Activated T-cell treated with anti-CD3 and anti-CD28 coated beads, Interleukin-2, amount 50 U/mL, for 24 hours (primary cell): ENCODE measurements around the gene BCL2A1.
"Not testable (repeated sequence)": the region's sequence is repeated elsewhere in the genome, so short reads cannot be mapped to it uniquely, and the experiment has no call there.

Experiments used
- DNase-seq: peaks from one replicate; pipeline ENCODE4 v3.0.0-alpha.2; 2020
- H3K27ac Mint-ChIP-seq: 2 replicates; pipeline ENCODE4 v1.8.0; 2020; ENCODE audit warnings: mild to moderate bottlenecking, mixed read lengths
- H3K27me3 Mint-ChIP-seq: 2 replicates; pipeline ENCODE4 v1.8.0; 2020; ENCODE audit warnings: mixed read lengths
- H3K36me3 Mint-ChIP-seq: 2 replicates; pipeline ENCODE4 v1.8.0; 2020; ENCODE audit warnings: low read depth, mixed read lengths
- H3K4me1 Mint-ChIP-seq: 2 replicates; pipeline ENCODE4 v1.8.0; 2020; ENCODE audit warnings: low read depth, mixed read lengths
- H3K4me3 Mint-ChIP-seq: 2 replicates; pipeline ENCODE4 v1.8.0; 2020; ENCODE audit warnings: mild to moderate bottlenecking, moderate library complexity, mixed read lengths
- H3K9me3 Mint-ChIP-seq: 2 replicates; pipeline ENCODE4 v1.8.0; 2020; ENCODE audit warnings: mixed read lengths

BCL2A1 gene

DNA sequence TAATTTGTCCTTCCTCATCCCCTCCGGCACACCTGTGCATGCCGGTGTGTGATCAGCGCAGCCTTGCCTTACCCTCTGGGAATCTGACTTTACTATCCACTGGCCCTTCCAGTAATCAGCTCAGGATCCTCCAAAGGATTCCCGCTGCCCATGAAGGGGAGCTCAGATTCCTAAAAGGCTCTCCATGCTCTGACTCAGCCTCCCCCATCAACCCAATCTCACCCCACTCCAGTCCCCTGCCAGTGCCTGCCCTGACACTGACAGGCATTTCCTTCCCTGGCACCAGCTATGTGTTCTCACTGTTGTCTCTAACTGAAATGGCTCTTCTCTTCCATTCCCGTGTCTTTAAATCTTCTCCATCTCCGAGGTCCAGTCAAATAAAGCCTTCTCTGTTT lies 7.3 kb upstream of the BCL2A1 start:
- Mint-ChIP-seq H3K4me1 (peaks cover 47% of the 10 kb centered on the region), H3K4me3 (no peak overlapping the region), H3K27ac (peak overlapping the region; percentile 78), H3K36me3 (no peaks in the 10 kb centered on the region), H3K9me3 (no peaks in the 10 kb centered on the region), H3K27me3 (no peaks in the 10 kb centered on the region)
- no peak for DNase-seq

DNA sequence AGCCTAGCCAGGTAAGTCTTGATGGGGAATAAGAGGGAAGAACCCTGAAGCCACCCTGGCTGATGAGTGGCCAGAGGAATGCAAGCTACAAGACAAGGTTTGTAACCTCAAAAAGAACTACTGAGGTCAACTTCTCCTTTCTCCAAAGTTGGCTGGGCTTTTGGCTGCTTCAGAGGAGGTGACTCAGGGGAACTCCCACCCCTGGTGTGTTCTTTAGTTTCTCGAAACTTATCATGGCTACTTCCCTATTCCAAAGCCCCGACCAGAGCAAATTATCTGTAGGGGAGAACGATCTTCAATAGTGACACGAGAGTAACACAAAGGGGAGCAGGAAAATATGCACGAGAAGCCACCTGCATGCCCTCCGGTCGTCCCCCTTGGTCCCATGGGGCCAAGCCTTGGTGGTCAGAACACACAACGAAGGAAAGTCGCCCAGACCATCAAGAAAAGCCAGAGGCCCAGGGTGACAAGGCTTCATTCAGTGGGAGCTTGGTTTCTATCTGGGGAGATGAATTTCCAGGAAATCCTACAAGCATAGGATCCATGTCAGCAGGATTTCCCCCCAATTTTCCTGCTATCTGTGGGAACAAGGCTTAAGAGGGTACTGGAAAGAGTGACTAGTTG lies 6.5 kb upstream of the BCL2A1 start:
- Mint-ChIP-seq H3K4me1 (peaks cover 52% of the 10 kb centered on the region), H3K27me3 (no peaks in the 10 kb centered on the region), H3K27ac (peak overlapping the region; percentile 70), H3K4me3 (no peak overlapping the region), H3K9me3 (no peaks in the 10 kb centered on the region), H3K36me3 (no peaks in the 10 kb centered on the region)
- DNase-seq, result no peak

DNA sequence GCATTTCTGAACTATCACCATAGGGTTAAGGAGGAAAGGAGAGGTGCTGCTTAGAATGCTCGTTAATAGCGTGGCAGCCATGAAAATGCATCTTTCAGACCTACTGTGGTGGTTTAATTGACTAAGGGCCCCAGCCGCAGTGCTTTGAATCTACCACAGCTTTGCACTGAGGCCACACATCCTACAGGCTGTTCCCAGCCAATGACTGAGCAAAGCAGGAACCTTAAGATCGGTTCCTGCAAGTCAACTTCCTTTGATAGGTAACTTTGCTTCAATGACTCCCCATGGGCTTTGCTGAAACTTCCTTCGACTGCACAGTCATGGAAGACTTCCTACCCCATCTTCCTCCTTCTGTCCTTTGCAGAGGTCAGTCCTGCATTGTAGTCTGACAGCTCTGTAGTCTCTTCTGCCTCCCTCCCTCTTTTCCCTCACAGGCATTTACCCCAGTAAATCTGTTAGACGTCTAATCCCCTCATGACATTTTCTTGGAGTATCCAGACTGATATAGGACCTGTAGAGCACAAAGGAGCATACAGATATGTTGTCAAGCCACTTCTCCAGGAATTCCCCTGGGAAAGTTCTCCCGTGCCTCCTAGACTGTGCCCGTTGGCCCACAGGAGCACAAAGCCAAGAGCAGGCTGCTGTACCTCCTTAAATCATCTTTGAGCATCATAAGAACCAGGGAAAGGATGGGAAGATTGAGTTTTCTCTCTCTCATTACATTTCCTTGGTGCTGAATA lies 2.6 kb upstream of the BCL2A1 start:
- Mint-ChIP-seq H3K36me3 (peaks cover 13% of the 10 kb centered on the region), H3K9me3 (peaks cover 5% of the 10 kb centered on the region), H3K27ac (peak overlapping the region; percentile 94), H3K4me1 (peaks cover 48% of the 10 kb centered on the region), H3K4me3 (peak overlapping the region; percentile 42), H3K27me3 (no peaks in the 10 kb centered on the region)
- peak; percentile 50 for DNase-seq

DNA sequence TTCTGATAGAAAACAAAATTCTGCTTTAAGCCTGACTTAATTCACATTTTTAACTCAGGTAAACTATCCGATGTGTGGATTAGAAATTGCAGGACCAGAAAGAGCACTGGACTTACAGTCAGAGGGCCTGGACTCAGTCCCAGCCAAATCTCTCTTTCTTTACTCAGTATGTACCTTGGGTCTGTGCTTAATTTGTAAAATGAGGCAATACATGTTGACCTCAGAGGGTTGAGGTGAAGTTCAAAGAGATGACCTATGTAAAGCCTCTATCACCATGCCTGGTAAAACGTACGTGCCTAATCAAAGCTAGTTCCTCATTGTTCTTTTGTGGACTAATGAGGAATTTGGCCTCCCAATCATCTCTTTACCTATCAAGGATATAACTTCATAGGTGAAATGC lies 1.9 kb upstream of the BCL2A1 start:
- H3K27me3 Mint-ChIP-seq, result no peaks in the 10 kb centered on the region
- H3K36me3 Mint-ChIP-seq, result peaks cover 21% of the 10 kb centered on the region
- H3K9me3 Mint-ChIP-seq, result peaks cover 5% of the 10 kb centered on the region
- peaks cover 47% of the 10 kb centered on the region for H3K4me1 Mint-ChIP-seq
- DNase-seq, result no peak
- H3K4me3 Mint-ChIP-seq, result peak overlapping the region; percentile 42
- peak overlapping the region; percentile 94 for H3K27ac Mint-ChIP-seq

DNA sequence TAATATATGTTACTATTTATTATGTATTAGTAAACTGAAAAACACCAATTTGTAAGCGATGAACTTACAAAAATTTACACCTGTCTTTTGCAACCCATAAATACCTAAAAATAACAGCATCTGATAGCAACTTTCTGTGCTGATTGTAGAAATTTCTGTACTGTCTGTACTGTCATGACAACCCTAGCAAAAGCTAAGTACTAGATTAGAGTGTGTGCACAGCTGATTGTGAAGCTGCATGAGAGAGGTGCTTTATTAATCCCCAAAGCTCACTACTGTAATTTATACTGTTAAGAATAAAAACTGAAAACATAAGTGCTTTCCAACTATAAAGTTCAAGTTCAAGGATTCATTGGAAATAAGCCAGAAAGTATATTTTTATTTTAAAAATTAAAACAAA lies 815 bp downstream of the BCL2A1 start:
- Mint-ChIP-seq H3K4me1 (peaks cover 58% of the 10 kb centered on the region), H3K27me3 (no peaks in the 10 kb centered on the region), H3K36me3 (peaks cover 45% of the 10 kb centered on the region), H3K4me3 (peak overlapping the region; percentile 93), H3K27ac (peak overlapping the region; percentile 99), H3K9me3 (peaks cover 5% of the 10 kb centered on the region)
- no peak for DNase-seq

DNA sequence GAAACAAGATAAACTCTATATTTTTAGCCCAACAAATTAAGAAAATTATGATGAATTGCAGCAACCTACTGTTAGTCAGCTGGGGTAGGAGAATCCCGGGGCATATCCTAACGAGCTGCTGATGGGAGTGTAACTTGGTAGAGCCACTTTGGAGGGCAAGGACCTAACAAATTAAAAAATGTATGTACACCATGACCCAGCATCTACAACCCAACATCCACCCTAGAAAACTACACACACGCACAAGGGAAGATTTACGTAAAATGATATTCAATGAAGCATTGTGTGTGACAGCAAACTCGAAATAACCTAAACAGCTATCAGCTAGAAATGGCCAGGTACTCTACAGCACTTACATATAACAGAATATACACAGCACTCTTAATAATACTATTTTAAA lies 1.9 kb downstream of the BCL2A1 start:
- peaks cover 55% of the 10 kb centered on the region for H3K36me3 Mint-ChIP-seq
- peak overlapping the region; percentile 93 for H3K4me3 Mint-ChIP-seq
- H3K9me3 Mint-ChIP-seq, result peaks cover 7% of the 10 kb centered on the region
- H3K27ac Mint-ChIP-seq, result peak overlapping the region; percentile 99
- no peak for DNase-seq
- no peaks in the 10 kb centered on the region for H3K27me3 Mint-ChIP-seq
- H3K4me1 Mint-ChIP-seq, result peaks cover 66% of the 10 kb centered on the region

DNA sequence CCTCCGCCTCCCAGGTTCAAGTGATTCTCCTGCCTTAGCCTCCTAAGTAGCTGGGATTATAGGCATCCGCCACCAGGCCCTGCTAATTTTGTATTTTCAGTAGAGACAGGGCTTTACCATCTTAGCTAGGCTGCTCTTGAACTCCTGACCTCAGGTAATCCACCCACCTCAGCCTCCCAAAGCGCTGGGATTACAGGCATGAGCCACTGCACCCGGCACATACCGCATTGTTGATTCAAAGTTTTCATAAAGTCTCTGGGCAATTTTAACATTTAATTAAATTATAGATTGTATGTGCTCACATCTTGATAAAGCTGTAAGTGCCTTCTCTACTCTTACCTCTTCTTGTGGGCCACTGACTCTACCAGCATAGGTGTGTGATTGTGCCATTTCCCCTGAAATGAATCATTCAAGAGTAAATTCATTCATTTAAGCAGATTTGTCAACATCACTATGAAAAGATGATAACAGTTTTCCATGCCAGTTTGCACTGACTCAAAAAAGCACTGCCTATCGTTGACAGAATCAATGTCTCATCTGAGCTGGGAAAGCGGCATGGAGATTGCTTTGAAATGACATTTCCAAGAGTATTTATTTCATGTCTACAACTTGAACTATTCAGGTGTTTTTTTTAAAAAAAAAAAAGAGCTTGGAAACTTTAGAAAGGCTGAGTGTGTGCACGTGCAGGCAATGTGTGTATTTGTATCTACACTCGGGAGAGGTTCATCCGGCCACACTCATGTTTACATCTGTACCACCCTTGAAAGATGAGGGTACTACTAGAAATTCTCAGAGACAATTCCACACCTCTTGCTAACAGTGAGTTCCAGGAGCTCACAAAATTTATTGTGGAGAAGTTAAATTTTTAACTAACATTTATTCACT lies 3.5 kb downstream of the BCL2A1 start:
- peak; percentile 58 for DNase-seq

DNA sequence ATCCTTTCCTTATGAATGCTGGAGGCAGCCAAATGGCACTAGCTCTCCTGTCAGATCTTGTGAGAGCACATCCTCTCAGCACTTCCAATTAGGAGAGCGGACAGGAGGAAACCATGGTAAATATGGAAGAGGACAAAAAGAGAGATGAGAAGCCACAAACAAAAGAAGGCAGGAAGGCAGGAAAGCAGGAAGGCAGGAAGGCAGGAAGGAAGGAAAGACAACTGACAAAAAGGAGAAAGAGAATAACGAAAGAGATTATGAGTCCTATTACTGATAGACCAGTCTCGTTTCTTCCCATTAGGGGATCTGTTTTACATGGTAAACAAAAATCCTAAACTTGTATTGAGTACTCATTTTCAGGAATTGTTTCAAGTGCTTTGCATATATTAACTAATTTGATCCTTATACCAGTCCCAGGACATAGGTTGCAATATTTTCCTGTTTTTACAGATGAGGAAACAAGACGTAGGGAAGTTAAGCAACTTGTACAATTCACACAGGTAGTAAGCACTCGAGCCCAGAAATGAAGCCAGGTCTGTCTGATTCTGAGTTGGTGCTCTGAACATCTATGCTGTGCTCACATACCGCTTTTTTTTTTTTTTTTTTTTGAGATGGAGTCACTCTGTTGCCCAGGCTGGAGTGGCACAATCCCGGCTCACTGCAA lies 4.2 kb downstream of the BCL2A1 start:
- H3K27me3 Mint-ChIP-seq, result no peaks in the 10 kb centered on the region
- no peak for DNase-seq
- peaks cover 73% of the 10 kb centered on the region for H3K36me3 Mint-ChIP-seq
- peaks cover 63% of the 10 kb centered on the region for H3K4me1 Mint-ChIP-seq
- peak overlapping the region; percentile 99 for H3K27ac Mint-ChIP-seq
- H3K4me3 Mint-ChIP-seq, result peak overlapping the region; percentile 93
- peaks cover 9% of the 10 kb centered on the region for H3K9me3 Mint-ChIP-seq

More for the DNA sequence above, 3.5 kb downstream of the BCL2A1 start:
- Mint-ChIP-seq H3K4me1 (peaks cover 62% of the 10 kb centered on the region), H3K36me3 (peaks cover 65% of the 10 kb centered on the region), H3K9me3 (peaks cover 7% of the 10 kb centered on the region), H3K27ac (peak overlapping the region; percentile 99), H3K27me3 (no peaks in the 10 kb centered on the region), H3K4me3 (peak overlapping the region; percentile 93)

DNA sequence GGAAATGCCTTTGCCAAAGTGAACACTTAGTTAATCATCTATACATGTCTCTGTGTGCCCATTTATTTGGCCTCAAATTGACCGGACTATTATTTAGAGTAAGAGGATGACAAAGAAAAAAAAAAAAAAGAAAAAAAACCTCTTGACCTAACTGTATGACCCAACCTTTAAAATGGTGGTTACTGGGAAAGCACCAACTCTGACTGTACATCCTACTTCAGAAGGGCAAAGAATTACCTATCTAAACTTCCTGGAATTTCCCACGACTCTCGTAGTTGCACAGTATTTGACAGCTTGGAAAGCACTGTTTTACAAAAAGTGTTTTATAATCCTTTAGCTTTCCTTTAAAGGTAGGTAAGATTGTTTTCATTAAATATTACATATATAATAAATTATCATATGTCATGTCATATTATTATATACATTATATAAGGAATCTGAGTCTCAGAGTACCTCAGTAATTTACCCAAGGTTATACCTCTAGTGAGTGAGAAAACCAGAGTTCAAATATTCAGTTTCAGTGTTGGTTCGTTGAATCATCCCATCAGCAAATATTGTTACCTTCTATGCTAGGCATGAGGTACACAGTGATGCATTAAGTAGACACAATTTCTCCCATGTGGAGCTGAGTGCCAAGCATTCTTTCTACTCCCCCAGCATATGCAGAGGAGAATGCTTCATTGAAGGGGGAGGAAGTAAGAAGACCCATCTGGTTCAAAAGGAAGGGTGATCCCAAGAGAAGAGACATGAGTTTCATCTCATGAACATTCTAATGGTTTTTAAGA lies 5.0 kb downstream of the BCL2A1 start:
- peaks cover 76% of the 10 kb centered on the region for H3K36me3 Mint-ChIP-seq
- H3K4me3 Mint-ChIP-seq, result peak overlapping the region; percentile 93
- peaks cover 58% of the 10 kb centered on the region for H3K4me1 Mint-ChIP-seq
- H3K27me3 Mint-ChIP-seq, result no peaks in the 10 kb centered on the region
- peaks cover 4% of the 10 kb centered on the region for H3K9me3 Mint-ChIP-seq
- DNase-seq, result no peak
- peak overlapping the region; percentile 99 for H3K27ac Mint-ChIP-seq

DNA sequence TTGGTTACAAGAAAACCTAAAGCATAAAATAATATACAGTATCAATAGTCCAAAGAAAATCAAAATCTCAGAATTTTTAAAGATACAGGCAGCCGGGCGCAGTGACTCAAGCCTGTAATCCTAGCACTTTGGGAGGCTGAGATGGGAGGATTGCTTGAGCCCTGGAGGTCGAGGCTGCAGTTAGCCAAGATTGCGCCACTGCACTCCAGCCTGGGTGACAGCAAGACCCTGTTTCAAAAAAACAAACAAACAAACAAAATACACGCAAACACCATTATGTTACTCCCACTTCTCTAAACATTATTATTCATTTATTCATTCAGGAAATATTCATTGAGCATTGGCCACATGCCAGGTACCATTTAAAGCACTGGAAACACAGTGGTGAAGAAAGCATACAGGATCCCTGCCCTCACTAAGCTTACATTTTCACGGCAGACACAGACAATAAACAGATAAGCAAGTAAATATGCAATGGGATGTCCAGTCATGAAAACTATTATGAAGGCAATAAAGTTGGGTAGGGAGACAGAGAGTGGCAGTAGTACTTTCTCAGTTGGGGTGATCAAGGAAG lies 6.7 kb downstream of the BCL2A1 start:
- peaks cover 82% of the 10 kb centered on the region for H3K36me3 Mint-ChIP-seq
- H3K4me1 Mint-ChIP-seq, result peaks cover 65% of the 10 kb centered on the region
- H3K27ac Mint-ChIP-seq, result peak overlapping the region; percentile 99
- H3K27me3 Mint-ChIP-seq, result no peaks in the 10 kb centered on the region
- DNase-seq, result no peak
- H3K4me3 Mint-ChIP-seq, result peak overlapping the region; percentile 77
- peaks cover 4% of the 10 kb centered on the region for H3K9me3 Mint-ChIP-seq

DNA sequence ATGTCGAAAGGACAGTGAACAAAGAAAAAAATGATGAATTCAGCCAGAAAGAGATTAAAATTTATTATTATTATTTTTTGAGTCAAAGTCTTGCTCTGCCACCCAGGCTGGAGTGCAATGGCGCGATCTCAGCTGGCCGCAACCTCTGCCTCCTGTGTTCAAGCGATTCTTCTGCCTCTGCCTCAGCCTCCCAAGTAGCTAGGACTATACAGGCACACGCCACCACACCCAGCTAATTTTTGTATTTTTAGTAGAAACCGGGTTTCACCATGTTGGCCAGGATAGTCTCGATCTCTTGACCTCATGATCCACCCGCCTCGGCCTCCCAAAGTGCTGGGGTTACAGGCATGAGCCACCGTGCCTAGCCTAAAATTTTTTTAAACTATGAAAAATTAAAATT lies 8.1 kb downstream of the BCL2A1 start:
- not testable (repeated sequence) for DNase-seq, H3K27me3 Mint-ChIP-seq, H3K4me3 Mint-ChIP-seq, H3K9me3 Mint-ChIP-seq
- H3K36me3 Mint-ChIP-seq, result peaks cover 81% of the 10 kb centered on the region
- peak overlapping the region; percentile 86 for H3K27ac Mint-ChIP-seq
- peaks cover 69% of the 10 kb centered on the region for H3K4me1 Mint-ChIP-seq

DNA sequence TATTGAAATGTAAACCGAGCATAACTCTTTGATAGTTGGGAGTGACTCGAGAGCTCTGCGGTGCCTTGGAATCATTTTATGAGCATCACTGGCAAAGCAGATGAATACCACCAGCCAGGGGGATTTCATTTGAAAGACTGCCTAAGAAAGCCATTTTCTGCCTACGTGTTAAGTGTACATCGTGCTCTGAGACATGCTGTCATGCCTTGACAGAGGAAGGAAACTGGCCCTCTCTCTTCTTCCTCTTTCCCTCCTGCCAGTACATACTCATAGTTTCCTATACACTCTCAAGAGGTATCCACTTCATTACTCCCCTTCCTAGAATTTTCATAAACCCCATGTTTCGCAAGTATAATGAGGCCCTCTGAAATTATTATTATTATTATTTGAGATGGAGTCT lies 8.8 kb downstream of the BCL2A1 start:
- H3K4me3 Mint-ChIP-seq, result peak overlapping the region; percentile 38
- no peaks in the 10 kb centered on the region for H3K27me3 Mint-ChIP-seq
- H3K4me1 Mint-ChIP-seq, result peaks cover 66% of the 10 kb centered on the region
- peak overlapping the region; percentile 86 for H3K27ac Mint-ChIP-seq
- no peak for DNase-seq
- H3K9me3 Mint-ChIP-seq, result peaks cover 4% of the 10 kb centered on the region
- H3K36me3 Mint-ChIP-seq, result peaks cover 77% of the 10 kb centered on the region

DNA sequence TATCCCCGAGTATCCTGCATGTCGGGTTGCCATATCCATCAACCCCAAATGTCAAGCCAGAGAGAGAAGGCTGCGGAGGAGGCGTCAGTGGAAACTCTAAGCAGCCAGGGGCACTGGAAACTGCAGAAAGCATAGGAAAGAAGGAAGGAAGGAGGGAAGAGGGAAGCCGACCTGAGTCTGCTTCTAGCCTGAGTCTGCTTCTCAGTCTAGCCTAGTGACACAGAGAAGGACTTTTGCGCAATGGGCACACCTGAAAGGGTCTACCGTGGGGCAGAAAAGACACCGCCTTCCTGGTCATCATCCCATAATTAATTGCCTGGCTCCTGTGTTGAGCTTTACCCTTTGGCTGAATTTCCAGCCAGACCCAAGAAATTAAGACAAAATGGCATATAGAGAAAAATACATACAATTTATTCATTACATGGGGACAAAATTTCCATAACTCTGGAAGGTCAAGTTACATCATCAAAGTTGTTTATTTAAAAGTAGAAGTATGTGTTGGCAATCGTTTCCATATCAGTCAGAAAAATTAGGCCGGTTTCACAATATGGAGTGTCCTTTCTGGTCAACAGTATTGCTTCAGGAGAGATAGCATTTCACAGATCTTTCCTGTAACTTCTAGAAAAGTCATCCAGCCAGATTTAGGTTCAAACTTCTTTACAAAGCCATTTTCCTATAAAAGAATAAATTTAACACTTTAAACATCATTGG lies 10.3 kb downstream of the BCL2A1 start:
- H3K9me3 Mint-ChIP-seq, result peaks cover 4% of the 10 kb centered on the region
- H3K36me3 Mint-ChIP-seq, result peaks cover 64% of the 10 kb centered on the region
- peaks cover 59% of the 10 kb centered on the region for H3K4me1 Mint-ChIP-seq
- no peaks in the 10 kb centered on the region for H3K27me3 Mint-ChIP-seq
- no peak for DNase-seq
- H3K27ac Mint-ChIP-seq, result no peak overlapping the region
- no peak overlapping the region for H3K4me3 Mint-ChIP-seq
